Caco-2 (cell line): ENCODE data around the gene VPS41. TPM values are rescaled to one million over a fixed set of nuclear protein-coding genes. Genes with fewer than 3 reads are reported as not detected.

Experiments used
- BruUV-seq: library from RNA; stranded (reverse); fragments of 400-500 nt; replicated peaks from 2 replicates; lab custom pipeline; 2021; lab: Mats Ljungman, UMichigan
- CTCF ChIA-PET: fragments of 300-600 bp; sonication (Branson Sonifier 250); formaldehyde crosslinking; loops from one replicate; lab custom pipeline; 2022; ENCODE audit warnings: antibody characterized with exemption; lab: Charles Lee
- POLR2A ChIA-PET: fragments of 300-600 bp; sonication (Branson Sonifier 250); formaldehyde crosslinking; loops from one replicate; lab custom pipeline; 2022; ENCODE audit warnings: antibody characterized with exemption; lab: Charles Lee
- DNase-seq, 2 experiments: peaks; one replicate each; pipeline versions ENCODE4 v3.0.0 to v3.0.0-alpha.2; 2020 to 2022
- H3K27me3 ChIP-seq: replicated peaks from 2 replicates; pipeline ENCODE4 v1.6.0; 2011; ENCODE audit warnings: low read length; ENCODE audit not compliant: control insufficient read depth, insufficient read depth
- H3K36me3 ChIP-seq: 2 replicates; pipeline ENCODE4 v1.5.1; 2011; ENCODE audit warnings: low read length; ENCODE audit not compliant: control insufficient read depth, insufficient read depth
- H3K4me1 ChIP-seq: fragments of 250-450 bp; sonication (Bioruptor Pico); 2 replicates; pipeline ENCODE4 v1.5.1; 2020; ENCODE audit warnings: mild to moderate bottlenecking
- H3K4me3 ChIP-seq: 2 replicates; pipeline ENCODE4 v1.5.1; 2011; ENCODE audit warnings: low read depth, mild to moderate bottlenecking, control low read depth, low read length
- H3K9me3 ChIP-seq: fragments of 250-450 bp; sonication (Bioruptor Pico); 2 replicates; pipeline ENCODE4 v1.5.1; 2020; ENCODE audit warnings: mild to moderate bottlenecking, moderate library complexity
- H3K27ac Mint-ChIP-seq: one replicate; pipeline ENCODE4 v1.8.0; 2022; ENCODE audit warnings: mixed read lengths; ENCODE audit not compliant: unreplicated experiment
- H3K27me3 Mint-ChIP-seq: one replicate; pipeline ENCODE4 v1.8.0; 2022; ENCODE audit warnings: mixed read lengths; ENCODE audit not compliant: insufficient read depth, unreplicated experiment
- H3K36me3 Mint-ChIP-seq: one replicate; pipeline ENCODE4 v1.8.0; 2022; ENCODE audit warnings: mild to moderate bottlenecking, mixed read lengths; ENCODE audit not compliant: insufficient read depth, unreplicated experiment
- H3K4me1 Mint-ChIP-seq: one replicate; pipeline ENCODE4 v1.8.0; 2022; ENCODE audit warnings: low read depth, mixed read lengths; ENCODE audit not compliant: unreplicated experiment
- H3K4me3 Mint-ChIP-seq: one replicate; pipeline ENCODE4 v1.8.0; 2022; ENCODE audit warnings: mild to moderate bottlenecking, moderate library complexity, mixed read lengths; ENCODE audit not compliant: unreplicated experiment
- H3K9me3 Mint-ChIP-seq: one replicate; pipeline ENCODE4 v1.8.0; 2022; ENCODE audit warnings: mixed read lengths; ENCODE audit not compliant: unreplicated experiment
- CTCF ChIP-seq, 2 experiments: fragments of 200-600 bp in 1 of 2; IDR thresholded peaks; 1 replicate in 1 of 2; 2 replicates in 1 of 2; pipeline versions ENCODE4 v1.5.1 to v1.8.0; 2011 to 2022; ENCODE audit warnings: antibody characterized with exemption in 1 of 2, control low read depth in 1 of 2, inconsistent platforms in 1 of 2, low read depth in 1 of 2, low read length in 1 of 2, mild to moderate bottlenecking in 1 of 2, moderate library complexity in 1 of 2; ENCODE audit not compliant: insufficient read depth in 1 of 2, severe bottlenecking in 1 of 2, unreplicated experiment in 1 of 2
- intact Hi-C: fragments of 100-400 bp; cut with micrococcal nuclease; formaldehyde crosslinking; loops from one replicate; pipeline ENCODE4 v1.10.0; 2022; ENCODE audit not compliant: unreplicated experiment
- total RNA-seq: library from RNA; stranded (reverse); gene quantifications from 2 replicates; pipeline ENCODE4 v1.2.3, GENCODE V29; 2022

The VPS41 gene
- total RNA-seq, 1 experiment from 2014 or later: 86.9 TPM

DNA sequence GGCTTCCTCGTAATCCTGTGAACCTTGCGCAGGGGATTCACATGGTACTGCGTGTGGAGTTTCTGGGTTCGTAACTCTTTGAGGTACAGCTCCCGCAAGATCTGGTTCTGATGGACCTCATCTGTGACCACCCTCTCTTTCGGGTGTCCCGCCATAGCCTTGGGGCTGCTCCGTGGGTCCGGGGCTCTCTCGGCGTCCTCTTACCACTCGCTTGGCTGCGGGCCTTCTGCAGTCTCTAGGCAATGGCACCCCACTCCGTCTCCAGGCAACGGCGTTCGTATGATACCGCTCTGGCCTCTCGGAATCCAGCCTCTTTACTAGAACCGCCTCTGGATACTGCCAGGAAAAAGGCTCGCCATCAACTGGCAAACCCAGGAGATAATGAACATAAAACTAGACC lies 223.1 kb downstream of the VPS41 start:
- H3K27me3 Mint-ChIP-seq: peaks cover 10% of the 10 kb centered on the region
- BruUV-seq: no TSS peak
- no peak overlapping the region for H3K4me3 Mint-ChIP-seq
- Histone ChIP-seq H3K36me3 (no peaks in the 10 kb centered on the region), H3K9me3 (no peaks in the 10 kb centered on the region), H3K4me3 (no peak overlapping the region), H3K4me1 (no peaks in the 10 kb centered on the region), H3K27me3 (0 out of 2 replicates have a peak, but pooled peaks cover 1% of the 10 kb centered on the region)
- no peak for TF ChIP-seq CTCF (IDR thresholded peaks at IDR 0.05; ENCODE audit: insufficient read depth in 1 of 2, low read depth in 1 of 2, low read length in 1 of 2, severe bottlenecking in 1 of 2, unreplicated experiment in 1 of 2)
- ChIA-PET POLR2A (no interaction called here), CTCF (no interaction called here)
- H3K9me3 Mint-ChIP-seq: peaks cover 12% of the 10 kb centered on the region
- intact Hi-C loops: no loop called here
- H3K36me3 Mint-ChIP-seq: no peaks in the 10 kb centered on the region
- DNase-seq: no peak
- no peaks in the 10 kb centered on the region for H3K4me1 Mint-ChIP-seq
- no peak overlapping the region for H3K27ac Mint-ChIP-seq

GRCh38 chr7:38682606-38683005 lies 226.4 kb downstream of the VPS41 start:
- Mint-ChIP-seq H3K4me3 (no peak overlapping the region), H3K27ac (no peak overlapping the region), H3K36me3 (no peaks in the 10 kb centered on the region), H3K4me1 (no peaks in the 10 kb centered on the region), H3K9me3 (peaks cover under 1% of the 10 kb centered on the region), H3K27me3 (peaks cover 11% of the 10 kb centered on the region)
- no peaks in the 10 kb centered on the region for H3K36me3 ChIP-seq
- DNase-seq: no peak
- no peaks in the 10 kb centered on the region for H3K4me1 ChIP-seq
- ChIA-PET CTCF (no interaction called here), POLR2A (no interaction called here)
- intact Hi-C loops: no loop called here
- no peak for TF ChIP-seq CTCF (IDR thresholded peaks at IDR 0.05; ENCODE audit: insufficient read depth in 1 of 2, low read depth in 1 of 2, low read length in 1 of 2, severe bottlenecking in 1 of 2, unreplicated experiment in 1 of 2)
- peaks cover 1% of the 10 kb centered on the region; the same call in 1 of the 2 replicates for H3K27me3 ChIP-seq
- no TSS peak for BruUV-seq
- no peak overlapping the region for H3K4me3 ChIP-seq
- no peaks in the 10 kb centered on the region for H3K9me3 ChIP-seq

GRCh38 chr7:38681882-38682281 lies 227.1 kb downstream of the VPS41 start:
- H3K36me3 ChIP-seq: no peaks in the 10 kb centered on the region
- H3K27me3 ChIP-seq: no peaks in the 10 kb centered on the region; the same call in 1 of the 2 replicates
- no peak overlapping the region for H3K4me3 Mint-ChIP-seq
- H3K4me3 ChIP-seq: no peak overlapping the region
- peaks cover 11% of the 10 kb centered on the region for H3K27me3 Mint-ChIP-seq
- H3K9me3 ChIP-seq: no peaks in the 10 kb centered on the region
- no peaks in the 10 kb centered on the region for H3K4me1 Mint-ChIP-seq
- no peak for TF ChIP-seq CTCF (IDR thresholded peaks at IDR 0.05; ENCODE audit: insufficient read depth in 1 of 2, low read depth in 1 of 2, low read length in 1 of 2, severe bottlenecking in 1 of 2, unreplicated experiment in 1 of 2)
- no peak for DNase-seq
- H3K27ac Mint-ChIP-seq: no peak overlapping the region
- BruUV-seq: no TSS peak
- no peaks in the 10 kb centered on the region for H3K36me3 Mint-ChIP-seq
- H3K4me1 ChIP-seq: no peaks in the 10 kb centered on the region
- ChIA-PET POLR2A (no interaction called here), CTCF (no interaction called here)
- no peaks in the 10 kb centered on the region for H3K9me3 Mint-ChIP-seq
- intact Hi-C loops: no loop called here
